Naive thymus-derived CD8-positive, alpha-beta T cell (primary cell): ENCODE data around the gene SLC46A1. TPM values are rescaled to one million over a fixed set of nuclear protein-coding genes. Genes with fewer than 3 reads are reported as not detected.
A peak's percentile ranks its signal among the peaks of the same experiment; 100 is the strongest.

Experiments
- ATAC-seq, 2 donors: fragments of 150-1000 bp; cut with Tn5 transposase in 1 of 2; sonication (Bioruptor Pico), chemical (Tn5 transposase) in 1 of 2; 1 replicate in 1 of 2; 2 replicates in 1 of 2; pipeline ENCODE4 v1.10.0; 2021; ENCODE audit warnings: mild to moderate bottlenecking in 2 of 2, moderate library complexity in 2 of 2
- POLR2A ChIA-PET: fragments of 350-600 bp; sonication (Branson Sonifier 250); formaldehyde crosslinking; loops from one replicate; lab custom pipeline; 2021; ENCODE audit warnings: antibody characterized with exemption; lab: Charles Lee
- DNase-seq, 10 donors: peaks; one replicate each; pipeline versions ENCODE4 v3.0.0 to v3.0.0-alpha.2; 2020 to 2022
- H3K27ac Mint-ChIP-seq, 10 donors: one replicate each; pipeline ENCODE4 v1.8.0; 2020 to 2022; ENCODE audit warnings: mild to moderate bottlenecking in 10 of 10, mixed read lengths in 10 of 10, moderate library complexity in 4 of 10, inconsistent platforms in 1 of 10
- H3K27me3 Mint-ChIP-seq, 5 donors: one replicate each; pipeline ENCODE4 v1.8.0; 2021 to 2022; ENCODE audit warnings: mixed read lengths in 5 of 5
- H3K36me3 Mint-ChIP-seq, 3 donors: one replicate each; pipeline ENCODE4 v1.8.0; 2020 to 2022; ENCODE audit warnings: mixed read lengths in 3 of 3, mild to moderate bottlenecking in 2 of 3, inconsistent platforms in 1 of 3
- H3K4me1 Mint-ChIP-seq, 4 donors: one replicate each; pipeline ENCODE4 v1.8.0; 2021 to 2022; ENCODE audit warnings: mixed read lengths in 4 of 4
- H3K4me3 Mint-ChIP-seq, 10 donors: one replicate each; pipeline ENCODE4 v1.8.0; 2020 to 2022; ENCODE audit warnings: mild to moderate bottlenecking in 10 of 10, mixed read lengths in 10 of 10, moderate library complexity in 6 of 10, inconsistent platforms in 1 of 10
- H3K9me3 Mint-ChIP-seq, 9 donors: one replicate each; pipeline ENCODE4 v1.8.0; 2020 to 2022; ENCODE audit warnings: mixed read lengths in 9 of 9, mild to moderate bottlenecking in 3 of 9, inconsistent platforms in 1 of 9, moderate library complexity in 1 of 9
- polyA plus RNA-seq, 3 donors: library from polyadenylated mRNA; unstranded; fragments of 300-500 nt; fragmentation: Illumina TruSeq; gene quantifications; one replicate each; pipeline ENCODE4 v1.2.3, GENCODE V29; 2021
- total RNA-seq, 8 experiments: library from RNA in 2 of 8; stranded (reverse) in 2 of 8; gene quantifications; one replicate each; pipeline ENCODE4 v1.2.3 and lab custom pipeline; 2021 to 2026

The SLC46A1 gene
- total and polyA plus RNA-seq, 5 experiments from 2014 or later, result 1.0 to 3.8 (median 2.7) TPM

DNA sequence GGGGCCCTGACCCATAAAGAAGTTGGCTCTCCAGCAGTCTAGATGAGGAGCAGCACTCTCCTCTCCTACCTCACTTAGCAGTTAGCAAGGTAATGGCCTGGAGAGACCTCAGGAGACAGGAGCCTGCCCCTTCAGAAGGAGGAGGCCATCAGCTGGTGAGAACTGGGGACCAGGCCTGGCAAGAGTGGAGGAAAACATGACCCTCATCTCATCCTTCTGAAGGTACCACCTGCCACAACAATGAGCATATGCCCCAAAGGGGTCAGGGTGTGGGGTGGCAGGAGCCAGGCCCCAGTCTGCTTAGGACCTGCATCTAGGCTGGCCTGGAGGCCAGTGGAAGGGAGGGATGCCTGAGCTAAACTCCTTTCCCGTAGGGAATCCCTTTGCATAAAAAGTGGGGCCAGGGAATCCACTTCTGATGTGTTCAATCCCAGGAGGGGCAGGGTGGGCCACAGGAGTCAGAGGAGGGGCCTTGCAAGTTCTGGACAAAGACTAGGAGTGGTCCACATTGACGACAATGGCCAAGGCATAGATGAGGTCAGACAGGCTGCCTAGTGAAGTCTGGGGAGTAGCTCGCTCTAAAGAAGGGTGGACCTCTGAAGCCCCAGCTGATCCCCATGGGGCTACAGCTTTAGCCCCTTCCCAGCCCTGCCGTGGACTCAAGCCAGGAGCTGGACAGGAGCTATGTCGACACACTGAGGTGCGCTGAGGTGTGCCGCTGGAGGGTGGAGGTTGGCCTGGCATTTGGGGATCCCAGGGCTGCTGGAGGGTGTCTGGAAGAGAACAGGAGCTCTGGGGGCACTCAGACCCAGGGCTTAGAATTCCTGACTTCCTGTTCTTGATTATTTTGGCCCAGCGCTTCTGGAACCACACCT, 42.0 kb downstream of the SLC46A1 start:
- POLR2A ChIA-PET, result no interaction called here
- Mint-ChIP-seq H3K27ac (peak overlapping the region in 1 of 10 donors; percentile 11), H3K27me3 (no peaks in the 10 kb centered on the region), H3K36me3 (peaks cover 0 to 44% (median 14%) of the 10 kb centered on the region in 3 donors), H3K4me3 (no peak overlapping the region), H3K9me3 (no peaks in the 10 kb centered on the region), H3K4me1 (peaks cover 0 to 3% (median 1%) of the 10 kb centered on the region in 4 donors)
- ATAC-seq (no peak), DNase-seq (peak in 1 of 10 donors; percentile 34)

DNA sequence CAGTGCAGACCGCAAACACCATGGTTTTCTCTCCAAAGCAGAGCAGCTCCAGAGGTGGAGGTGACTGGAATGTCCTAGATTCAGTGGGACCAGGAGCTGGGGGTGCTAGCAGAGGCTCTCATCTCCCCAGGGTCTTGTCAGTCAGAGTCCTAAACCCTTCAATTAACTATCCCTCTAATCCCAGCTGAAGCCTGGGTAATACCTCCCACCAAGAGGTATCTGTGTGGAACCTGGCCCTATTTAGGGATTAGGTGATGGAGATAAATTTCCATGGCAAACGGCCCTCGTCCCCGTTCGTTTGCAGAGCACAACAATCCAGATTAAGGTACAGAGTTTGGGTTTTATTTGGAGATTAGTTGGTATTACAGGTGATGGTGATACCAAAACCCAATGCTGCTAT, 42.8 kb downstream of the SLC46A1 start:
- H3K9me3 Mint-ChIP-seq, result no peaks in the 10 kb centered on the region
- no peak overlapping the region for H3K27ac Mint-ChIP-seq
- DNase-seq (no peak), ATAC-seq (no peak)
- no peak overlapping the region for H3K4me3 Mint-ChIP-seq
- POLR2A ChIA-PET, result no interaction called here
- peaks cover 0 to 44% (median 14%) of the 10 kb centered on the region in 3 donors for H3K36me3 Mint-ChIP-seq
- peaks cover 3 to 11% (median 5%) of the 10 kb centered on the region in 4 donors for H3K4me1 Mint-ChIP-seq
- H3K27me3 Mint-ChIP-seq, result no peaks in the 10 kb centered on the region

DNA sequence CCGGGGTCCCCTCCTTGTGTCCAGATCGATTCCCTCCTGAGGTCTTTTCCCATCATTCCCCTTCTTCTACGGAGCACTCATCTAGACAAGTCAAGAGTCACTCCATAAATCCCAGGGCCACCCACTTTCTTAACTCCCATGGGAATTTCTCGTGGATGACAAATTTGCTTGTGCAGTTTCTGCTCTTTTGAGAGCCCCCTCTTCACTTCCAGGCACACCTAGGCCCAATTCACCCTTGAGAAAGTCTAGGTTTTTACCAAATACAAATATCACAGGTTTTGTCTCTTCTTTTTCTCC, 48.2 kb downstream of the SLC46A1 start:
- H3K4me1 Mint-ChIP-seq, result peaks cover 19 to 33% (median 27%) of the 10 kb centered on the region in 4 donors
- peaks cover 0 to 62% (median 16%) of the 10 kb centered on the region in 3 donors for H3K36me3 Mint-ChIP-seq
- peak overlapping the region; percentile 91 to 97 (median 96) for H3K27ac Mint-ChIP-seq
- ATAC-seq (no peak), DNase-seq (peak in 1 of 10 donors; percentile 60)
- H3K27me3 Mint-ChIP-seq, result no peaks in the 10 kb centered on the region
- H3K4me3 Mint-ChIP-seq, result peak overlapping the region; percentile 89 to 96 (median 93)
- POLR2A ChIA-PET, result interaction anchor here (0.6 to 5.9 kb wide), 21 partner anchors 9 to 782 kb away, joined by 3 to 99 read pairs (median 6); partner anchors contain the start of genes IFT20, PHF12, SARM1 and SDF2
- H3K9me3 Mint-ChIP-seq, result no peaks in the 10 kb centered on the region

DNA sequence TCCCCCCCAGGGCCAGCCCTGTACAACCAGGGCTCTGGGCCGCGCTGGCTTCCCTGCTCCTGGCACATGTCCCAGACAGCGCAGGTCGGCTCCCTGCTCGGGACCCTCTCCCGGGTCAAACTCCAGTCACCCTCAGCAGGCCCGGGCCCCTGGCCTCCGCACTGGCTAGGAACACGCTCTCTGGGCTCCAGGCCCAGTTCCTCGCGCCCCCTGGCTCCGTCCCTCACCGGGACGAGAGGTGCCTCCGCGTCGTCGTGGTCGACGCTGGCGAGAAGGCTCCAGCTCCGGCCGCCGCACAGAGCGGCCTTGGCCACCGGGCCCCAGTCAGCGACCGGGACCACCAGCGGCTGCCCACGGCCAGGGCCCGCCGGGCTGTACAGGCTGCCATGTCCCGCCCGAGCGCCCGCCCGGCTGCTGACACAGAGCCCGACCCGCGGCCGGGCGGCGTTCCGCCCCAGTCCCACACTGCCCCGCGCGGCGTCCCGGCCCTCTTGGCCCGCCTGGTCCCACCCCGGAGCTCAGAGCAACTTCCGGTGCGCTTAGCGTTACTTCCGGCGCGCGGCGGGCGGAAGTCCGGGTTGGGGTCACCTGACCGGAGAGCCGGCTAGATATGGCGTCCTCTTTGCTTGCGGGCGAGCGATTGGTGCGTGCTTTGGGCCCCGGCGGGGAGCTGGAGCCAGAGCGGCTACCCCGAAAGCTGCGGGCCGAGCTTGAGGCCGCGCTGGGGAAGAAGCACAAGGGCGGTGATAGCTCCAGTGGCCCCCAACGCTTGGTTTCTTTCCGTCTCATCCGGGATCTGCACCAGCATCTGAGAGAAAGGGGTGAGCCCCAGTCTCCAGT, 48.7 kb downstream of the SLC46A1 start, which contains the start of gene POLDIP2:
Gene POLDIP2 (minus strand): TSS at position 467 of the 840 bp plus-strand sequence. CDS start 79 bp downstream, at position 388.
- H3K27me3 Mint-ChIP-seq, result no peaks in the 10 kb centered on the region

DNA sequence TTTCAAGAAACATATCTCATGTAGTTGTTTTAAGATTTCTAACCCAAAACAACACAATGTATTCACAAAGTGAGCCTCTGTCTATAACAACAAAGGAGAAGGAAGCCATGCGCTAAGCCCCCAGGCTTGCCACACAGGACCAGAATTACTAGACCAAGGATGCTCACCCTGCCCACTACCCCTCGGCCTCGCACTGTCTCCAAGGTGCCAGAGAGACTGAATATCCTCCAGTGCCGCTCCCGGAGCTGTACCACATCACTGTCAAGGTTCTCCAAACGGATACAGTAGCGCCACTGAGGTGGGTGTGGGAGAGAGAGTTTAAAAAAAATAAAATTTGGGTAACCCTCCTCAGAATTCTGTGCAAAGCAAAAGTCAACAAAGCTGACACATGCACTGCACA, 55.7 kb downstream of the SLC46A1 start:
- H3K36me3 Mint-ChIP-seq, result peaks cover 0 to 84% (median 8%) of the 10 kb centered on the region in 3 donors

More for the DNA sequence above, 48.7 kb downstream of the SLC46A1 start, which contains the start of gene POLDIP2:
- Mint-ChIP-seq H3K4me3 (peak within 1 kb of the TSS; percentile 89 to 96 (median 93)), H3K9me3 (no peaks in the 10 kb centered on the region), H3K4me1 (peaks cover 19 to 33% (median 26%) of the 10 kb centered on the region in 4 donors), H3K36me3 (peaks cover 0 to 60% (median 16%) of the 10 kb centered on the region in 3 donors), H3K27ac (peak within 1 kb of the TSS; percentile 91 to 97 (median 96))
- POLR2A ChIA-PET, result interaction anchor here (0.6 to 5.9 kb wide), 23 partner anchors 9 to 783 kb away, joined by 3 to 99 read pairs (median 6); partner anchors contain the start of genes IFT20, PHF12, SARM1 and SDF2
- peak; percentile 92 to 97 (median 96) for DNase-seq
- ATAC-seq, result peak; percentile 97 to 98

DNA sequence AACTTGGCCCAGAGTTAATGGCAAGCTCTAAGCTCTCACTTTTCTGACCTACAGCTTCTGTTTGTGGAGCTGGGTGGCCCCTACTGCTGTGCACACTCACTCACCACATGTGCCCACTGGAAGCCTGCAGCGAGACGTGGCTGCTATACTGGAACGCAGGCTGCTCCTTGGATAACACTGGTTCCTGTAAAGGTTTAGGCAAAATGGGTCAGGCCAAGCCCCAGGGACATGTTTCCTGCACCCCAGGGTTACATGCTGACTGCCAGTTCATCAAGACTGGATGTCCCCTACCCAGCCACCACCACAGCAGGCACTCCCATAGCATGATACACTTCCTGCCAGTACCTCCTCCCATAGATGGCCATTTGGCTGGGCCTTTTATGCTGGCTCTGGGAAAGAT, 57.0 kb downstream of the SLC46A1 start:
- ATAC-seq, result no peak

More for the DNA sequence above, 55.7 kb downstream of the SLC46A1 start:
- no peak for ATAC-seq
- Mint-ChIP-seq H3K9me3 (no peaks in the 10 kb centered on the region), H3K4me3 (no peak overlapping the region), H3K4me1 (peaks cover 0 to 5% (median 1%) of the 10 kb centered on the region in 4 donors), H3K27me3 (no peaks in the 10 kb centered on the region), H3K27ac (peak overlapping the region in 1 of 10 donors; percentile 43)
- POLR2A ChIA-PET, result no interaction called here
- DNase-seq, result no peak

DNA sequence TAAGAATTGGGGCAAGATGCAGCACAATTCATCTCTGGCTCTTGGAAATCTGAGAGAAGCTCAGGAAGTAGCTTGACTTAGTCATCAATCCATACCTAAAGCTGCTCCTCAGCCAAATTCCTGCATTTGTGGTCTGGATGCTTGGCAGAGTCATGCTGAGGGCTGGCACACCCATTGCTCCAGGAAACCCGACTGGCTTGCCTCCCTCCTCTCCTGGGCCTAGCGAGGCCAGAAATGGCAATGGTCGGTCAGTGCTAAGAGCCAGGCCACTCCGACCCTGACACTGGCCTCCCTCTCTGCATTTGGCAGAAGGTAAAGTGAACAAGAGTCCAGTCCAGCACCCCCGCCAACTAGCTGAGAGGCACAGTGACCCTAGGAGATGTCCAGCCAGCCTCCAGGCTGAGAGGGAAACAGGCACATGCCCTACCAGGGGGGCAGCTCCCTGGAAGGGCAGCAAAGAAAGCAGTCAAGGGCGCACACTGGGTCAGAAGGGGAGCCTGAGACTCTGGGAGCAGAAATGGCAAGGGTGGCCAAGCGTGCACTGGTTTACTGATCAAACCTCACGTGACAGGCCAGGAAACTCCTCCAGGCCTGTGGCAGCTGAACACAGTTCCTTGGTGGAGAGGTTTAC, 58.6 kb downstream of the SLC46A1 start:
- peaks cover 0 to 74% (median 8%) of the 10 kb centered on the region in 3 donors for H3K36me3 Mint-ChIP-seq

More for the DNA sequence above, 57.0 kb downstream of the SLC46A1 start:
- Mint-ChIP-seq H3K9me3 (no peaks in the 10 kb centered on the region), H3K27ac (peak overlapping the region in 1 of 10 donors; percentile 3), H3K36me3 (peaks cover 0 to 82% (median 8%) of the 10 kb centered on the region in 3 donors), H3K4me3 (no peak overlapping the region), H3K27me3 (no peaks in the 10 kb centered on the region), H3K4me1 (peaks cover 0 to 4% (median 2%) of the 10 kb centered on the region in 4 donors)
- POLR2A ChIA-PET, result interaction anchor here (1.2 to 2.2 kb wide), 2 partner anchors 8 to 13 kb away, joined by 4 to 10 read pairs; partner anchors contain the start of genes POLDIP2 and TNFAIP1
- DNase-seq, result no peak

DNA sequence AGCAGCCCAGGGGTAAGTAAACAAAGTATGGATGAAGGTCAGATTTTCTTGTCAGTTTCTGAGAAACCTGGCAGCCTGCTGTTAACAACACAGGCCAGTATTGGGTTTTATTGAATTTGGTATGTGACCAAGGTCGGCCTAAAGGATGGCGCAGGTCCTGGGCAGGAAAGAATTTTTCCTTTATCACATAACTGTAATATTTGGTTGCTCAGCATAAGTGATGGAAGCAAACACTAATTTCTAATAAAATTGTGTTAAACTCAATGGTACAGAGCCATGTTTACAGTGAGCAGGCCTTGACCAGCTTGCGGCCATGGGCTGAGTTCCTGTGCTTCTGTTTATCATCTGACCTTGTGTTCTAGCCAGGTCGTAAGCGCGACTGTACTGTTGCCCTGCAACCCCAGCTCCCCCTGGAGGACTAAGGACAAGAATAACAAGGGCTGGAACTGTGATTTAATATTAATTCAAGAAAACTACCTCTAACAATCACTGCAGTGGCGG, 59.2 kb downstream of the SLC46A1 start:
- DNase-seq (no peak), ATAC-seq (no peak)
- POLR2A ChIA-PET, result interaction anchor here (0.7 kb wide), 1 partner anchor 11 kb away, joined by 3 read pairs; the partner anchor contains the start of genes IFT20 and TNFAIP1
- H3K36me3 Mint-ChIP-seq, result peaks cover 0 to 75% (median 9%) of the 10 kb centered on the region in 3 donors
- no peaks in the 10 kb centered on the region for H3K9me3 Mint-ChIP-seq
- H3K4me3 Mint-ChIP-seq, result no peak overlapping the region
- H3K27me3 Mint-ChIP-seq, result no peaks in the 10 kb centered on the region
- H3K27ac Mint-ChIP-seq, result peak overlapping the region in 2 of 10 donors; percentile 53 to 58
- peaks cover 0 to 9% (median 4%) of the 10 kb centered on the region in 4 donors for H3K4me1 Mint-ChIP-seq

More for the DNA sequence above, 58.6 kb downstream of the SLC46A1 start:
- ATAC-seq (no peak), DNase-seq (no peak)
- Mint-ChIP-seq H3K4me3 (no peak overlapping the region), H3K9me3 (no peaks in the 10 kb centered on the region), H3K4me1 (peaks cover 0 to 9% (median 4%) of the 10 kb centered on the region in 4 donors), H3K27ac (peak overlapping the region in 4 of 10 donors; percentile 32 to 71 (median 40)), H3K27me3 (no peaks in the 10 kb centered on the region)
- POLR2A ChIA-PET, result interaction anchor here (0.7 to 2.2 kb wide), 2 partner anchors 10 to 12 kb away, joined by 3 to 10 read pairs; partner anchors contain the start of genes IFT20, POLDIP2 and TNFAIP1

DNA sequence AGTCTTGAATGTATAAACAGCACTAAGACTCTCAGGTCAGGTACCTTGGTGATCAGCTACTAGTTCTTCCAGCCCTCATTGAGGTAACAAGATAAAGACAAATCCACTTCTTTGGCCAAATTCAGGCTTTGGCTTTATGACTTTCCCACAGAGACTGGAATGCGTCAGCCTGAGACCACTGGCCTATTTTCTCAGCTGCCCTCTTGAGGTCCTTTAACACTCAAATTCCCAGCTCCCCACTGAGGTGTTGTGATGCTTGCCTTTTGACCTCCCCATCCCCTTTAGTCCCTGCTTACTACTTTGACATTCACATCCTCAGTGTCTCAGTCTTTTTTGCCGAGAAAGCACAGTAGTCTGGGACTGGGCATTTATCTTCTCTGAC, 59.8 kb downstream of the SLC46A1 start:
- Mint-ChIP-seq H3K9me3 (no peaks in the 10 kb centered on the region), H3K27me3 (no peaks in the 10 kb centered on the region), H3K4me1 (peaks cover 0 to 9% (median 4%) of the 10 kb centered on the region in 4 donors), H3K36me3 (peaks cover 0 to 75% (median 9%) of the 10 kb centered on the region in 3 donors), H3K4me3 (no peak overlapping the region), H3K27ac (peak overlapping the region in 1 of 10 donors; percentile 53)
- no peak for DNase-seq
- POLR2A ChIA-PET, result interaction anchor here (1.6 kb wide), 1 partner anchor 11 kb away, joined by 4 read pairs; the partner anchor contains the start of genes IFT20 and TNFAIP1
- ATAC-seq, result no peak

DNA sequence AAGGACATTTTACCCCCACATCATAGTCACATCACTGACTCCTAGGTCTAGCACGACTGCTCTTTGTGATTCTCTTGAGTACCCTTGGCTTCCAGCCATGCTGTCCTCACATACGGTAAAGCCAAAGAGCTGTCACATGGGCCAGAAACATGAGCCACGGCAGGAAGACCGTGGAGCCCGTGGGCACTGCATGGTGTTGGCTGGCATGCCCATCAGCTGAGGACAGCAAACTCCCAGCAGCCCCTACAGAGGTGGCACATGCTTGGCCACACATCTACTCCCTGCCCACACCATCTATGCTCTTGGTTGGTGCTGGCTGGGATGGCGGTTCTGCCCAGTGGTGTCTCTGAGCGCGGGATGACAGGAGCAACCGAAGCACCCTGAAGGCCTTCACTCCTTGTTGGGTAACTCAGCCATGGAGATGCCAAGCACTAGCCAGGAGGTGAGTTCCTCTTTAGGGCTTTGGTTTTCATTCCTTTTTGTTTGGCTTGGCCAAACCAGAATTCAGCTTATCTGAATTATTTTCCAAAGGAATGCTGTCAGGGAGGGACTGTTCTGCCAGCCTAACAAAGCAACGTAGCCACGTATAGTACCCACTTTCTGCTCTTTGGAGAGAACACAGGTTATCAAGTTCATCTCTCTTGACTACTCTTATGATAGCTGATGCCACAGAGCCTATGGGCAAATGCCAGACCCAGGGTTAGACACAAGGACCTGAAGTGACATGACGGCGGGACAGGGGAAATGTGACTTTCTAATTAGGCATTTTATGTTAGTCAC, 60.4 kb downstream of the SLC46A1 start:
- H3K27ac Mint-ChIP-seq, result peak overlapping the region in 1 of 10 donors; percentile 61
- ATAC-seq (no peak), DNase-seq (no peak)
- peaks cover 0 to 9% (median 2%) of the 10 kb centered on the region in 4 donors for H3K4me1 Mint-ChIP-seq
- H3K27me3 Mint-ChIP-seq, result no peaks in the 10 kb centered on the region
- POLR2A ChIA-PET, result interaction anchor here (0.7 to 1.6 kb wide), 2 partner anchors 10 to 11 kb away, joined by 3 to 4 read pairs; partner anchors contain the start of genes IFT20, POLDIP2 and TNFAIP1
- no peaks in the 10 kb centered on the region for H3K9me3 Mint-ChIP-seq
- peaks cover 0 to 75% (median 4%) of the 10 kb centered on the region in 3 donors for H3K36me3 Mint-ChIP-seq
- no peak overlapping the region for H3K4me3 Mint-ChIP-seq
